GM13976 (cell line): ENCODE results near the gene VGLL3.
"Not testable (repeated sequence)": the region's sequence is repeated elsewhere in the genome, so short reads cannot be mapped to it uniquely, and the experiment has no call there.

Source experiments
- DNase-seq: peaks from one replicate; pipeline ENCODE4 v3.0.0; 2012; ENCODE audit warnings: low spot score
- CTCF ChIP-seq: IDR thresholded peaks from 2 replicates; pipeline ENCODE4 v1.5.1; 2012; ENCODE audit warnings: borderline replicate concordance, mild to moderate bottlenecking; ENCODE audit not compliant: insufficient read depth; ENCODE audit errors: extremely low read depth, missing control alignments, control extremely low read depth
- in situ Hi-C: fragments of 300-500 bp; cut with MboI; formaldehyde crosslinking; loops from one replicate; pipeline ENCODE4 v1.12.0; 2022; ENCODE audit warnings: low sequenced_read_pairs, mixed read lengths, inconsistent platforms; ENCODE audit not compliant: unreplicated experiment

VGLL3 gene

DNA sequence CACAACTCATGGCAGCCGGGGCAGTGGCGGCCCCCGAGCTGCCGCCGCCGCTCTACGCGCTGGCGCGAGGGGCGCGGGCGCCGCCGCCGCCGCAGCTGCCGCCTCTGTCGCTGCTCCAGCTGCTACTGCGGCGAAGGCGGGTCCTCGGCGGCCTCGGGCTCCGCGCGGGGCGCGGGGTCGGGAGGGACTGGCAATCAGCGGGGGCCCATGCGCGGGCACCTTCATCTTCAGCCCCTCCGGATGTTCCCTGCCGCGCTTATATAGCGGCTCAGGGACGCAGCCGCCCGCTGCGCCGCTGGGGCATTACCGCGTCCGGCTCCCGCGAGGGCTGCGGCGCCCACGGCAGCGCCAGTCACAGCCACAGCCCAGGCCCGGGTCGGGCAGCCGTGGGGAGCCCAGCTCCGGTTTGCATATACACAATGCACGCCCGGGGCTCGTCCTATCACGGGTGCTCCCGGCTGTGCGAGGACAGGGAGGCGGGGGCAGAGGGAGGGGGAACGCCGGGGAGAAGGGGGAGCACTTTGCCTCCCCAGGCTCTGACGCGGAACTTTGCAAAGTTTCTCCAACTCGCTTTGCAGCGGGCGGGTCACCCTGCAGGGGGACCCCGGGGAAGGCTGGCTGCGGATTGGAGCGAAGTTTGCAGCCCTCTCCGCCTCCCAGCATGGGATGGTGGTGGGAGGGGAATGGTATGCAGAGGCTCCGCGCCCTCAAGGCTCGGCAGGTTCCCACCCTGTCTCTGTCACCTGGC lies at the start of gene VGLL3:
Gene VGLL3 (minus strand): TSS at position 416 of the 748 bp plus-strand sequence. CDS start 406 bp downstream, at position 10.
- no peak for TF ChIP-seq CTCF
- in situ Hi-C loops, result no loop called here
- DNase-seq, result peak; percentile 35

GRCh38 chr3:87037652-87038051 lies 46.7 kb upstream of the VGLL3 start:
- in situ Hi-C loops, result no loop called here
- DNase-seq, result no peak
- TF ChIP-seq CTCF, result no peak

GRCh38 chr3:87036671-87037070 lies 45.7 kb upstream of the VGLL3 start:
- in situ Hi-C loops, result no loop called here
- no peak for TF ChIP-seq CTCF
- DNase-seq, result no peak

GRCh38 chr3:87035339-87035738 lies 44.4 kb upstream of the VGLL3 start:
- DNase-seq, result no peak
- in situ Hi-C loops, result no loop called here

GRCh38 chr3:87033205-87033604 lies 42.3 kb upstream of the VGLL3 start:
- no peak for DNase-seq
- no peak for TF ChIP-seq CTCF
- in situ Hi-C loops, result no loop called here

More at GRCh38 chr3:87035339-87035738, 44.4 kb upstream of the VGLL3 start:
- TF ChIP-seq CTCF, result no peak

DNA sequence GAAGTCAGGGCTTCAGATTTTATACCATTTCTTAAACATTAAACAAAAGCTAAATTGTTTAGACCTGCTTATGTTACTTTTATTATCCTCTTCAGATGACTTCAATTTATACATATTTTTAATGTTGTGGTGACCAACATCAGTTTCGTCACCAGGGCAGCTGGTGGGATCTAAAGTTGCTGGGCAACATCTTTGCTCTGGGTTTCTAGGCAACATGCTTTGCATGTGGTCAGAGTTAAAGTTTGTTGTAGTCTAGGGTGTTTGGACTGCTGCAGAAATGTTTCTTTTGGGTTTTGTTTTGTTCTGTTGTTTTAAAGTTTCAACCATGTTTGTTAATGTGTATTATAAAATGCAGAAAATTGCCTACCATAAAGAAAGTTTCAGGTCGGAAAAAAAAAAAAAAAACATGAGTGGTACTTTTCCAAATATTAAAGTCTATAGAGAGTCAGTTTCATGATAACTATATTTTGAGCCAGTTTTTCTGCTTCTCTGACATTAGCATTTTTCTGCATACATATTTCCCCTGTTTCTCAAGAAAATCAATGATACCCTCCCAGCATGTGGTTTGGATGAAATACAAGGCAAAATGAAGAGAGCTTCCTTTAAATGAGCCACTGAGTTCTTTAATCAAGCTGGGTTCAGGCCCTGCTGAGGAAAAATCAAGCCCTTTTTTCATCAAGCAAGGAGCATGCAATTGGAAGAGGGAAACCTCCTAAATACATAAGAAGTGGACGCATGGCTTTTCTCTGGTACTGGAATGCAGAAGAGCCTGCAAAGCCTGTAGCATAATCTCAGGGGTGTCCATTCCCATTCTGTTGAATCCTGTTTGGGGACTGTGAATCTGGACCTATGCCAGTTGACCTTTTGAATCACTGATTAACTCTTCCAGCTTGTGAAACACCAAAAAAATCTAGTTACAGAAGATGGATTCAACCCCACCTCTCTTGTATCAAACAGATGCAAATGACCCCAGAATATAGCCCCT lies 35.0 kb upstream of the VGLL3 start:
- in situ Hi-C loops, result no loop called here
- no peak for TF ChIP-seq CTCF
- DNase-seq, result no peak

- DNase-seq, in situ Hi-C loops: not testable (repeated sequence)
These were observed 26.4 kb upstream of the VGLL3 start for GRCh38 chr3:87017370-87017769.
